ENCODE data around the gene PIEZO1.

Gene PIEZO1

GRCh38 chr16:88752386-88753002, 32.5 kb downstream of the PIEZO1 start:
- peaks cover 7% of the 10 kb centered on the region for H3K4me1 Mint-ChIP-seq (ENCODE audit: low read depth)
- no peak overlapping the region for H3K27ac Mint-ChIP-seq
- H3K9me3 Mint-ChIP-seq, result no peaks in the 10 kb centered on the region
- H3K27me3 Mint-ChIP-seq, result no peaks in the 10 kb centered on the region
- H3K36me3 Mint-ChIP-seq (ENCODE audit: low read depth), result peaks cover 24% of the 10 kb centered on the region
- H3K4me3 Mint-ChIP-seq, result no peak overlapping the region
- no peak for DNase-seq

DNA sequence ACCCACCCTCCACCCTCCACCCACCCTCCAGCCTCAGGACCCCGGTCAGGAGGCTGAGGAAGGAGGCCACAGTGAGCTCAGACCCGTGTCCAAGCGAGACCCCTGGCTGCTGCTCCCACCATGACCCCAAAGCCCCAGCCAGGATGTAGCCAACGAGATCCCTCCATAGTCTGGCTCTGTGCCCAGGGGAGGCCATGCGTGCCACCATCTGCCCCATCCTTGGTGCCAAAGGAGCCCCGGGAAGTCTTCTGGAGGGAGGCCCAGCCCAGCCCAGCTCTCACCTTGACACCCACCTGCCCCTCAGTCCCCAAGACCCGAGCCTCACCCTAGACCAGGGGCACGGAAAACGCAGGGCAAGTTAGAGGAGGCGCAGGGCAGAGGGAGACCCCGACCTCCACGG, 34.2 kb downstream of the PIEZO1 start:
- H3K36me3 Mint-ChIP-seq (ENCODE audit: low read depth), result peaks cover 29% of the 10 kb centered on the region
- H3K4me3 Mint-ChIP-seq, result no peak overlapping the region
- H3K4me1 Mint-ChIP-seq (ENCODE audit: low read depth), result peaks cover 13% of the 10 kb centered on the region
- no peaks in the 10 kb centered on the region for H3K27me3 Mint-ChIP-seq
- H3K27ac Mint-ChIP-seq, result no peak overlapping the region
- no peak for DNase-seq
- no peaks in the 10 kb centered on the region for H3K9me3 Mint-ChIP-seq

DNA sequence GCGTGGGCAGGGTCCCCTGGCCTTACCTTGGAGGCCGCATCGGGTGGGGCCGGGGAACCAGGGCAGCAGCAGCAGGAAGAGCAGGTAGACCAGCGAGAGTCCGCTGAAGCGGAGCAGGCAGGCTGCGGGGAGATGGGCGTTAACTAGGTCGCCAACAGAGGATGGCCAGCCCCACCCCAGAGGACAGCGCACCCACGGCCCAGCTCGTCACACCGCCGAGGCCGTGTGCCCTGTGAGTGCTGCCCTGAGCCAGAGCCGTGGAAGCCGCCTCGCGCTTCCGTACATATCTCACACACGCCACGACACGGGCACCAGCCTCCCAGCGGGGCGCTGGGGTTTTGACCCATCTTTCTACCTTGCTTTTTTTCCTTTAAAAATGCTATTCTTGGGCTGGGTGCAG, 35.7 kb downstream of the PIEZO1 start:
- H3K36me3 Mint-ChIP-seq (ENCODE audit: low read depth), result peaks cover 29% of the 10 kb centered on the region
- peaks cover 24% of the 10 kb centered on the region for H3K4me1 Mint-ChIP-seq (ENCODE audit: low read depth)
- H3K27ac Mint-ChIP-seq, result no peak overlapping the region
- no peaks in the 10 kb centered on the region for H3K27me3 Mint-ChIP-seq
- DNase-seq, result no peak
- no peak overlapping the region for H3K4me3 Mint-ChIP-seq
- no peaks in the 10 kb centered on the region for H3K9me3 Mint-ChIP-seq

GRCh38 chr16:88748364-88748763, 36.7 kb downstream of the PIEZO1 start:
- Mint-ChIP-seq H3K27ac (no peak overlapping the region), H3K36me3 (ENCODE audit: low read depth) (peaks cover 27% of the 10 kb centered on the region), H3K27me3 (no peaks in the 10 kb centered on the region), H3K9me3 (no peaks in the 10 kb centered on the region), H3K4me3 (no peak overlapping the region), H3K4me1 (ENCODE audit: low read depth) (peaks cover 31% of the 10 kb centered on the region)
- no peak for DNase-seq

- peak; percentile 52 for DNase-seq
- peaks cover 28% of the 10 kb centered on the region for H3K36me3 Mint-ChIP-seq (ENCODE audit: low read depth)
- no peaks in the 10 kb centered on the region for H3K9me3 Mint-ChIP-seq
- H3K27me3 Mint-ChIP-seq, result no peaks in the 10 kb centered on the region
- no peak overlapping the region for H3K4me3 Mint-ChIP-seq
- peaks cover 31% of the 10 kb centered on the region for H3K4me1 Mint-ChIP-seq (ENCODE audit: low read depth)
- no peak overlapping the region for H3K27ac Mint-ChIP-seq
Measured at GRCh38 chr16:88747588-88748301, 37.3 kb downstream of the PIEZO1 start.

DNA sequence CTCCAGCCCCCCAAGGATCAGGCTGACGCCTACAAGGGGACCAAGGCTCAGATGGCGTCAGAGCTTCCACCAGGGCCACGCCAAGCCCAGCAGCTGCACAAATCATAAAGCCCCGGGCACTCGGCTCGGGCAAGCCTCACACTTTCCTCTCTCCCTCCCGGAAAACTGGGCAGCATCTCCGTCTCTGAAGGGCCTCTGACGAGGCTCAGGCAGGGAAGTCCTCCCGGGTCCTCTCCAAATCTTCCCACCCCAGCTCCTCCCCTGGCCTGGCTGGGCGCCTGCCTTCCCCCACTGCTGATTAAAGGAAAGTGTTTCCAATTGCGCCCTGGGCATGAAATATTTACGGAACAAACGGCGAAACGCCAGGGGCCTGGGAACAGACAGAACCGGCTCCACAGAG, 38.5 kb downstream of the PIEZO1 start:
- DNase-seq, result no peak
- Mint-ChIP-seq H3K4me3 (no peak overlapping the region), H3K27ac (no peak overlapping the region), H3K9me3 (no peaks in the 10 kb centered on the region), H3K4me1 (ENCODE audit: low read depth) (peaks cover 31% of the 10 kb centered on the region), H3K36me3 (ENCODE audit: low read depth) (peaks cover 28% of the 10 kb centered on the region), H3K27me3 (no peaks in the 10 kb centered on the region)

DNA sequence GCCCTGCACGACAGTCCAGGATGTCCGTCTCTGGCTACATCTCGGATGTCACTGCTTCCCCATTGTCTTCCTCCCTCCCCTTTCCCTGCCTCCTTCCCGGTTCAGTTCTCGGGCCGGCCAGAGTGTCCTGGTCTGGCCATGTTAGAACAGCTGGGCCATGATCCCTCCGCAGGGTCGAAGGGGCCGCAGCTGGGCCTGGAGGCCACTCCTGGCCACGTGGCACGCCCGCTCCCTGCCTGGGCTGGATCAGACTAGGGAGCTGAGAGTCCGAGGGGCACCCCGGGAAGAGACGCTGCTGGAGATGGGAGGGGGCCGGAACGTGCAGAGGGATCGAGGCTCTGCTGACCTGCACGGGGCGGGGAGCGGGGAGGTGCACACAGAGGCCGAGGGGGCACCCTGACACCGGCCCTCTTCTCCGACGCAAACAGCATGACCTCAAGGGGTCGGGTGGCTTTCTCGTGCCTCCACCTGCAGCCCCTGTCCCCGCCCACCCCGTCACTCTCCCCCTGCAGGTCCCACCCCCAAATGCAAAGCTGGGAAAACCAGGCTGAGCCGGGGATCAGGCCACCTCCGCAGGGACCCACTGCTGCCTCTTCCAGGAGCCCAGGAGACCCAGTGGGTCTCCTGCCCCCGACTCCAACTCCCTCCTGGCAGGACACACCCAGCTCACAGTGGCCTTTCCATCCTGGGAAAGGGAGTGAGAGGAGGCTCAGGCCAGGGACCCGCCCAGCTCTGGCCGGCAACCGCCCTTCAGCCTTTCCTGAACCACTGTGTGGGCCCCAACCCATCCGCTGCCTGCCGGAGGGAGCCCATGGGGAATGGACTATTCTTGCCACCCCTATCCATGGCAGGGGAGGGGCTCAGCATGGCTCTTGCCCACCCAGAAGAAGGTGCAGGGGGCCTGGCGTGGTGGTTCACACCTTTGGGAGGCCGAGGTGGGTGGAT, 40.2 kb downstream of the PIEZO1 start:
- Mint-ChIP-seq H3K9me3 (no peaks in the 10 kb centered on the region), H3K27me3 (no peaks in the 10 kb centered on the region), H3K4me1 (ENCODE audit: low read depth) (peaks cover 31% of the 10 kb centered on the region), H3K4me3 (no peak overlapping the region), H3K27ac (no peak overlapping the region), H3K36me3 (ENCODE audit: low read depth) (peaks cover 38% of the 10 kb centered on the region)
- no peak for DNase-seq

DNA sequence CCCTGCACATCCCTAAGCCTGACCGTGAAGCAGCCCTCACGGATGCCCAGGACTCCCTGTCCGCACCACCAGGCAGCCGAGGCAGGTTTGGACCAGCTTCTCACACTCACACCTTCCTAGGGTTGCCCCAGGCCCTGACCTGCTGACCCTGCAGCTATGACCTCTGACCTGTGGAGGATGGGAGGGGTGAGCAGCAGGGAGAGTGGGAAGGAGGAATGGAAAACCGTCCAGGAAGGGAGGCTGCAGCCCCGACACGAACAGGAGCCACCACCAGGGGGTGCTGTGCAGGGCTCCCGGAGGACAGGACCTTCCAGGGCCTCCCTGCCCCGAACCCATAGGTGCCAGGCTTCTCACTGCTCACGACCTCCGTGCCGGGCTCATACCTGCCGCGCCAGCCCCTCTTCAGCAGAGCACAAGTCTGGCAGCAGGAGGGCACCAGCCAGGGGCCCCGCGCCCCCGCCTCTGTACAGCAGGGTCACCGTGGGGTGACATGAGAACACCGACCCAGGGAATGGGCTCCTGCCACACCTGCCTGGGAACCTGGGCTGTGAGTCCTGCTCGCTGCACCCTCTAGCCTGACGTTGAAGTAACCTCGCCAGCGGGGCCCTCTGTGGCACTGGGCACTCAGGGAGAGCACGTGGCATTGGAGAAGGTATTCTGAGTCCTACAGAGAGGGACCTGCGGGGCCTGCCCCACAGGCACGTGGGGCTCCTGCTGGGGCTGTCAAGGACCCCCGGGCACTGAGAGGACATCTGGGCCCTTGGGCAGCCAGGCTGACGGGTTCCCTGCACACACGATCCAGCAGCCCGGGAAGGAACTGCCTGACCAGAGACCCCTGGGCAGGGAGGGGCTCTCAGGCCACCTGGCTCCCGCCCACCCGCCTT, 41.1 kb downstream of the PIEZO1 start:
- H3K27me3 Mint-ChIP-seq, result no peaks in the 10 kb centered on the region
- peak; percentile 83 for DNase-seq
- H3K9me3 Mint-ChIP-seq, result no peaks in the 10 kb centered on the region
- peaks cover 41% of the 10 kb centered on the region for H3K36me3 Mint-ChIP-seq (ENCODE audit: low read depth)
- H3K4me1 Mint-ChIP-seq (ENCODE audit: low read depth), result peaks cover 31% of the 10 kb centered on the region
- peak overlapping the region; percentile 37 for H3K27ac Mint-ChIP-seq
- H3K4me3 Mint-ChIP-seq, result no peak overlapping the region

GRCh38 chr16:88742896-88743605, 42.0 kb downstream of the PIEZO1 start:
- peaks cover 30% of the 10 kb centered on the region for H3K4me1 Mint-ChIP-seq (ENCODE audit: low read depth)
- H3K9me3 Mint-ChIP-seq, result no peaks in the 10 kb centered on the region
- no peak overlapping the region for H3K27ac Mint-ChIP-seq
- DNase-seq, result no peak
- H3K4me3 Mint-ChIP-seq, result no peak overlapping the region
- no peaks in the 10 kb centered on the region for H3K27me3 Mint-ChIP-seq
- H3K36me3 Mint-ChIP-seq (ENCODE audit: low read depth), result peaks cover 41% of the 10 kb centered on the region

DNA sequence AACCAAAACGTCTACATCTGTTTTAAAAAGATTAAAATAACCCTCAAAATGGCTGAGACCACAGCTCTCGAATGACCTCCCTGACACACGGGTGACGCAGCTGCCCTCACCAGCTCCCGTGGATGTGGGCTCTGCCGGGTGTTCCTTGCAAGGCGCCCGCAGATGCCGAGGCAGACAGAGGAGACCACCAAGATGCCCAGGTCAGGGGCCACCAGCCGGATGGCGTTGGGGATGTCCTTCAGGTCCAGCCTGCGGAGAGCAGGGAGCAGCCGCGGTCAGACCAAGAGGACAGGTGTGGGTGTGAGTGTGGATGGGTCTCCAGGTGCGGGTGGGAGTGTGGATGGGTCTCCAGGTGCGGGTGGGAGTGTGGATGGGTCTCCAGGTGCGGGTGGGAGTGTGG, 43.7 kb downstream of the PIEZO1 start:
- Mint-ChIP-seq H3K4me1 (ENCODE audit: low read depth) (peaks cover 26% of the 10 kb centered on the region), H3K27ac (no peak overlapping the region), H3K4me3 (no peak overlapping the region), H3K36me3 (ENCODE audit: low read depth) (peaks cover 41% of the 10 kb centered on the region), H3K27me3 (no peaks in the 10 kb centered on the region), H3K9me3 (no peaks in the 10 kb centered on the region)
- no peak for DNase-seq

- Mint-ChIP-seq H3K4me1 (ENCODE audit: low read depth) (peaks cover 19% of the 10 kb centered on the region), H3K9me3 (no peaks in the 10 kb centered on the region)
Measured at GRCh38 chr16:88740727-88741055, 44.3 kb downstream of the PIEZO1 start.

DNA sequence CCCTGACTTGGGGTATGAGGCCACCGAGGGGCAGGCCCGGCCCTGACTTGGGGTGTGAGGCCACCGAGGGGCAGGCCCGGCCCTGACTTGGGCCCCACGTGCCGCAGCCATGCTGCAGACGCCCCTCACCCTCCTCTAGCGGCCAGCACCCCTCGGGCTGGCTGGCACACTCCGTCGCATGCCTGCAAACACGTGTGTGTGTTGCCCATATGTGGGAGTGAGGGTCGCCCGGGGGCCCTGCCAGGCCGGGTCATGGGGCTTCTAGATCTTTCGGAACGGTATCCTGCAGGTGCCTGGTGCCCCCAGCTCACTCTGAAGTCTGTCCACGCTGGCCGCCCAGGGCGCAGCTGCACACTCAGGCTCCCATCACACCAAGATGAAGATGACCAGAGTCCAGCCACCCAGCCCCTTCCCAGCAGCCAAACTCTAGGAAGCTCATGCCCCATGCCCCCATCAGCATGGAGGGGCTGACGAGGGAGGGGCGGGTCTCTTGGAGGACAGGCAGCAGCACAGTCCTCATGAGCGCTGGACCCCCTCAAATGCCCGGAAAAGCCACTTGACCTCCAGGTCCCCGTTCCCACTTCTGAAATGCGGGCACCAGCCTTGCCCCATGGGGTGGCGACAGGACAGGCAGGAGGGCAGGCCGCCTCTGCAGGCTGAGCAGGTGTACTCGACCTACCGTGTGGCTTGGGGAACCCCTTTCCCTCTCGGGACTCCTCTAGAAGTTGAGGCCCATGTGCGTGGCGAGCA, 44.9 kb downstream of the PIEZO1 start:
- no peak for DNase-seq
- Mint-ChIP-seq H3K36me3 (ENCODE audit: low read depth) (peaks cover 51% of the 10 kb centered on the region), H3K27me3 (no peaks in the 10 kb centered on the region), H3K4me3 (no peak overlapping the region), H3K4me1 (ENCODE audit: low read depth) (peaks cover 14% of the 10 kb centered on the region), H3K27ac (no peak overlapping the region), H3K9me3 (no peaks in the 10 kb centered on the region)

More at GRCh38 chr16:88740727-88741055, 44.3 kb downstream of the PIEZO1 start:
- Mint-ChIP-seq H3K4me3 (no peak overlapping the region), H3K27me3 (no peaks in the 10 kb centered on the region), H3K27ac (no peak overlapping the region), H3K36me3 (ENCODE audit: low read depth) (peaks cover 45% of the 10 kb centered on the region)
- no peak for DNase-seq

All from activated T-cell treated with anti-CD3 and anti-CD28 coated beads, Interleukin-2, amount 50 U/mL, for 24 hours (primary cell).